GM18519 (cell line): ENCODE results near the gene VEZT.
"Not testable (repeated sequence)": the region's sequence is repeated elsewhere in the genome, so short reads cannot be mapped to it uniquely, and the experiment has no call there.

Source experiments
- ATAC-seq: cut with Tn5 transposase; IDR thresholded peaks from one replicate; pipeline ENCODE4 v1.9.1; 2021; ENCODE audit warnings: mild to moderate bottlenecking, moderate library complexity; ENCODE audit not compliant: unreplicated experiment, low FRiP score

Gene VEZT

DNA sequence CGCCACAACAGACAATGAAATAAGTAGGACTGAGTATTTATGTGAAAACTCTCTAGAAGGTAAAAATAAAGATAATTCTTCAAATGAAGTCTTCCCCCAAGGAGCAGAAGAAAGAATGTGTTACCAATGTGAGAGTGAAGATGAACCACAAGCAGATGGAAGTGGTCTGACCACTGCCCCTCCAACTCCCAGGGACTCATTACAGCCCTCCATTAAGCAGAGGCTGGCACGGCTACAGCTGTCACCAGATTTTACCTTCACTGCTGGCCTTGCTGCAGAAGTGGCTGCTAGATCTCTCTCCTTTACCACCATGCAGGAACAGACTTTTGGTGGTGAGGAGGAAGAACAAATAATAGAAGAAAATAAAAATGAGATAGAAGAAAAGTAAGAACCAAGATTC is 82.7 kb downstream of the VEZT start:
- ATAC-seq, result no peak

DNA sequence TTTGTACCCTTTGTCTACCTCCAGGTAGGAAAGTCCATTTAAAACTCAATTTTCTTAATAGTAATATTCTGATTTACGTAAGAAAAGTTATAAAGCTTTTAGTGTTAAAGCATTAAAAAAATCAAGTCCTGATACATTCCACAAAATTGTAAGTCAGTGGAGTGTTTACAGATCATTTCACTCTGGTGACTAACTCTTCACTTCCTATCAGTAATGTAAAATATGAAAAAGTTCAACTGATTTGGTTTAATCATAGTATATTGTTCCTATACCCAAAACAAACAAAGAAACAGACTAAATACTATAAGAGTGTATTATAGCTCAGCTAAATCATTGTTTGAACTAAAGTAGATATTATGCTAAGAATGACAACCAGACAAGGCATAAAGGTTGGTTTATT is 85.9 kb downstream of the VEZT start:
- ATAC-seq, result no peak

DNA sequence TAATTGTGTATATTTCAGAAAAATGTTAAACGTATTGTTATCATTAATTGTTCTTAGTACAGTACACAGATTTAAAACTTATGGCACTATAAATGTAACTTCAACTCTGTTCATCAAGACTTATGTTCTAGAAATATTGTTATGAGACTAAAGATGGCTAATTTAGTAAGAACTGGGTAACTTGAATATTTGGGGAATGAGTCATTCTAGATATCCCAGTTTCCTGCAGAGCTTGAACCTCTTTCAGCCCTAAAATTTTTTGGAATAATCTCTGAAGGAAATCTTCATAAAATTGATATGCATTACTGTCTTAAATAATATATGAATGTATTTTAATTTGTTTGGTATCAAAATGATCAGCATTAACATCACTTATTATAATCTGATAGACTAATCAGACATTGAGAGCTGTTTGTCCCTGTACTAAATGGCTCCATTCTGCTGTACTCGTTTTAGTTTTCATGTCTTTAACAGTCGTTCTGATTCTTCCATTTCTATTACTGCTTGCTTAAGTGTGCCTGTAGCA is 87.1 kb downstream of the VEZT start:
- no peak for ATAC-seq

DNA sequence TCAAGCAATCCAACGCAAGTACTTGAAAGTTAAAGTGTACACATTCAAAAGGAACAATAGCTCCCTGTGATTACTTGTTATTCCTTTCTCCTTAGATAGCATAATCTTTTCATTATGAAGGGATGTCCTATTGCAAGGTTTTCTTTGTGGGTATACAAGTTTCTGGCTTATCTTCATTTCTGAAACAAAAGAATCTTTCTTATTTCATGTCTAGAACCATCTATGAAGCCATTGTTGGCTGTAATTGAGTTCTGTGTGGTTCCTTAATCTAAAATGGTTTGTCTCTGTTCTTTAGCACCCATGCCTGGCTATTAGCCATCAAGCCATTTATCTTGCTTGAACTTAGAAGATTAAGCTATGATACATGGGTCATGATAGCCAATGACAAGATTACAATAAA is 95.0 kb downstream of the VEZT start:
- no peak for ATAC-seq

DNA sequence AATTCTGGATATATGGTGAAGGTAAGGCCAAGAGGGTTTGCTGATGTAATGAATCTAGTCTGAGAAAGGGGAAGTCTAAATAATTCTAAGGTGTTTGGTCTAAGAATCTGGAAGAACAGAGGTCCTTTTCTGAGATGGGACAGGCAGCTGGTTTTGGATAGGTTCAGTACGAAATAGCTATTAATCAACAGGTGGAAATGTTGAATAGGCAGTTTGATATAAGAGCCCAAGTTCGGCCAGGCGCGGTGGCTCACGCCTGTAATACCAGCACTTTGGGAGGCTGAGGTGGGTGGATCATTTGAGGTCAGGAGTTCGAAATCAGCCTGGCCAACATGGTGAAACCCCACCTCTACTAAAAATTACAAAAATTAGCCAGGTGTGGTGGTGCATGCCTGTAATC is 97.1 kb downstream of the VEZT start:
- ATAC-seq, result not testable (repeated sequence)

DNA sequence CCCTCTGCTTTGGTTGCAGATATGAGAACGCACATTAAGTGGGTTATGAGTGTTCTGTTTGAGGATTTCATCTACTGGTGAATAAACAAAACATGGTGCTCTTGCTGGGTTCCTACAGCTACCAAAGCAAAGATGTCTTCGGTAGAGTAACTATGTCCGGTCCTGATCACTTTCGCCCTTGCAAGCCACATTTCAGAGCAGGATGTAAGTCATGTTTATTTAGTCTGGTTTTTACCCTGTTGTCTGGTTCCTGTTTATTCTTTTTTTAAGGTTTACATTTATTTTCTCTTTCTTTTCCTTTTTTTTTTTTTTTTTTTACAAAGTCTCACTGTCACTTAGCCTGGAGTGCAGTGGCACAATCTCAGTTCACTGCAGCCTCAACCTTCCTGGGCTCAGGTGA is 99.2 kb downstream of the VEZT start:
- ATAC-seq, result no peak

DNA sequence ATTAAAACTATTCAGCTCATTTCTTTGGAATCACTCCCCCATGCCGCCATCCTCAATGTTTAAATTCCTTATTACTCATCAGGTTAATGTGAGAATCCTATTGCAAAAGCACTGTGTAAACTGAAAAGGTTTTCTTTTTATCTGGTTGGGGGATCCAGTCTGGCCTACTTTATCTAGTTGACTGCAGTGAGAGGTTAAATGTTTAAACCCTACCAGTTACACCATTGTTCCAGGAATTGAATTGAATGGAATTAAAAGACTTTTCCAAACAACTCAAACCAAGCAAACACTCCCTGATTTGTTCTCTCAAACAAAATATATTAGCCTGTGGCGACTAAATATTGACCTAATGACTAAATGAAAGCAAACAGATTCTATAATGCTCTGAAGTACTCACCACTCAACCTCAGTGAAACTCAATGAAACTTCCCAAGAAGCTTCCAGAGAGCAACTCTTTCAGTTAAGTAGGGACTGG is 100.5 kb downstream of the VEZT start:
- ATAC-seq, result no peak

DNA sequence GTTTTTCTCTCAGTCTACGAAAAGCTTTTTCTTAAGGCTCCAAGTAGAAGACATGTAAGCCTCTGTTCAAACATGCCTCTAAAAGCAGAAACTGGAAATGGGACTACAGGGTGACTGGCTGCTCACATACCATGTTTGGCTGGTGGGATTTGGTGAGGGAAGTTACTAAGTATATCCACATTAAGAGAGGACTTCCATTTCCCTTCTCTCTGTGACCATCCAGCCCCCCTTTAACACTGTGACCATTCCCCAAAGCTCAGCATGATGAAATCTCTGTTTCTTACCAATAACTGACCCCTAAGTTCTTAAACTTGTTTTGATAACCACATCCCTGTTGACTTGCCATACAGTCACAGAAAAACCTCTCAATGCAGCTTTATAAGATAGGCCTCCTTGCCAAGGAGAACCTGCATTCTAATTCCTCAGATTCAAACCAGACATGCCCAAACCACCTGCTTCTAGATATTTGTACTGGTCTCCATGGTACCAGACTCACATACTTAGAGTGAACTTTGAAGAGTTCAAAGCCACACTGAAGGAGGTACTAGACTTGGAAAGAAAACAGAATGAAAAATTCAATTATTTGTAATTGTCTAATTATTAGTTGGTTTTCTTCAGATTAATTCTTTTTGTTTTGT is 102.2 kb downstream of the VEZT start:
- no peak for ATAC-seq

DNA sequence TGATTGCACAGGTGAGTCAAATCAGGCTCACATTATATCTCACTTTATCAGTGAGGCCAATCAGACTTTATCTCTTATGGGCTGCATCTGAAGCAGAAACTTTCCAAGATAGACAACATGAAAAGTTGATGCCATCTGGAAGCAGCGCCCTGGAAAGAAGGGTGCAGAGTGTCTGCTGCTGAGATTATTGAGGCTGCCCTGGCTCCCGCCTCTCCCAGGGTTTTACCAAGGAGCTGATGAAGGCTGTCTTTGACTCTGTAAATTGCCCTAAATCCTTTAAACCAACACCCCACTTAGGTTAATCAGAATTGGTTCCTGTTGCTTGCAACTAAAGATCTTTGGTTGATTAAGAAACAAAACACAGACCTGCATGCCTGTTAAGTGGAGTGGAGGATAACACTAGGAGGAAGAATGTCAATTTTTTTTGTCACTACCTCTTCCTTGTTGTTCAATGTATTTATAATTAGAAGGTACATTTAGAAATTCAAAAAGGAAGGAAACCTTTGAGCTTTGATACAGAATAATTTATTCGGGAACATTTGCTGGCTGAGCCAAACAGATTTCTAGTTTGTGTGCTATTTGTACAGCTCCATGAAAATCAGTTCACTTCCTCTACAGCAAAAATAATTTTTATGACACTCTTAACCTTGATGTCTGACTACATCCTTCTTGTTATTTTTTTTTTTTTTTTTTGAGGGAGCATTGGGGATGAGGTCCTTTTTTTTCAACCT is 104.1 kb downstream of the VEZT start:
- ATAC-seq, result no peak

DNA sequence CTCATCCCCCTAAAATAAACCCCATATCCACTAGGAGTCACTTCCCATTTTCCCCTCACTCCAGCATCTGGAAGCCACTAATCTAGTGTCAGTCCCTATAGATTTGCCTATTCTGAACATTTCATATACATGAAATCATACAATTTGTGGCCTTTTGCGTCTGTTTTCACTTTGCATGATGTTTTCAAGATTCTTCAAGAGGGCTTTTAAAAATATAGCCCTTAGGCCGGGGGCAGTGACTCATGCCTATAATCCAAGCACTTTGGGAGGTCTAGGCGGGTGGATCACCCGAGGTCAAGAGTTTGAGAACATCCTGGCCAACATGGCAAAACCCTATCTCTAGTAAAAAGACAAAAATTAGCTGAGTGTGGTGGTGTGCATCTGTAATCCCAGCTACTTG is 104.7 kb downstream of the VEZT start:
- ATAC-seq, result no peak

DNA sequence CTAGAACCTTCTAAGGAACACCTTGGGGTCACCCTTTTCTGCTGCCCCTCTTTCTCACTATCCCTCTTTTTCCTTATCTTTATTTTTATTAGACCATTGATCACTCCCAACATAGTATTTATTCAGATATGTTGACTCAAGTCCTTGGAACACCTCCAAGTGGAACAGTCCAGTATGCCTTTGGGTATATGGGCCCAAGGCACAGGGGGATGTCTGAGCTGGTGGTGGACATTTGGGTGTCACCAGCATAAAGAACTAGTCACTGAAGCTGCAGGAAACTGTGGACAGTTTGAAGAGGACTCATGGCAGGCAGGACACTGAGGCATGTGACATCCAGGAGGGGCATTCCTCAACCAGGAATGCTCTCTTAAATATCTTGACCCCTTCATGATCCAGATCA is 105.6 kb downstream of the VEZT start:
- ATAC-seq, result no peak

DNA sequence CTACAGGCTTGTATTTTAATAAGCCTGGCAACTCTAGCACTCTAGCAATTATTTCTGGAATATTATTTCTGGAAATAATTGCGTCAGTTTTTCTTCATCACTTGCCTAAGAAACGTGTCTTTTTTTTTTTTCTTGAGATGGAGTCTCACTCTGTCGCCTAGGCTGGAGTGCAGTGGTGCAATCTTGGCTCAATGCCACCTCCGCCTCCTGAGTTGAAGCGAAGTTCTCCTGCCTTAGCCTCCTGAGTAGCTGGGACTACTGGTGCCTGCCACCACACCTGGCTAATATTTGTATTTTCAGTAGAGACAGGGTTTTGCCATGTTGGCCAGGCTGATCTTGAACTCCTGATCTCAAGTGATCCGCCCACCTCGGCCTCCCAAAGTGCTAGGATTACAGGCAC is 106.6 kb downstream of the VEZT start:
- ATAC-seq, result not testable (repeated sequence)

DNA sequence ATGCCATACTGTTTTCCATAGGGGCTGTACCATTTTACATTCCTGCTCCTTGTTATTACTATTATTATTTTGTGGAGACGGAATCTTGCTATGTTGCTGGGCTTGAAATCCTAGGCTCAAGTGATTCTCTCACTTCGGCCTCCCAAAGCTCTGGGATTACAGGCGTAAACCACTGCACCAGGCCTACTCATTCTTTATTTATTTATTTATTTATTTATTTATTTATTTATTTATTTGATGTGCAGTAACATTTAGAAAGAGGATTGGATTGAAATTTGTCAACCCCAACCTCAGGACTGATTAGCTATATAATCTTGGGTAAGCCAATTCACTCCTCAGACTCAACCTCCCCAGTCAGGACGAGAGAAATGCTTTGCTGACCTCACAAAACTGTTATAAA is 107.9 kb downstream of the VEZT start:
- ATAC-seq, result no peak

DNA sequence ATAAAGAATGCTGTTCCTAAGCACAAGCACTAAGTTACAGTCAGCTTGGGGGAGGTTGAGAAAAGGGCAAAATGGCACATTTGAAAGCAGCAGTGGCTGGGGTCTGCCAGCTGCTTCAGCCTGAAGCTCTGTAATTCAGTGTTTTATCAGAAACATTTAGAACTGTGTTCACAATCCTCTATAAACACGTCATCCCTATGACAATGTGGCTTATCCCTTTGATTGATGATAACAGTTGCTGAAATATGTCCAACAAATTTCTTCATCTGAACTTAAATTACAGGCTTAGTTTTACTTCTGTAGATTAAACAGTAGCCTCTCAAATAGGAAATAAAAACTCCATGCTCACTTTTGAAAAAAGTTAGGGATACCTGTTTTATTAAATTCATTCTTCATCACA is 108.8 kb downstream of the VEZT start:
- ATAC-seq, result no peak

DNA sequence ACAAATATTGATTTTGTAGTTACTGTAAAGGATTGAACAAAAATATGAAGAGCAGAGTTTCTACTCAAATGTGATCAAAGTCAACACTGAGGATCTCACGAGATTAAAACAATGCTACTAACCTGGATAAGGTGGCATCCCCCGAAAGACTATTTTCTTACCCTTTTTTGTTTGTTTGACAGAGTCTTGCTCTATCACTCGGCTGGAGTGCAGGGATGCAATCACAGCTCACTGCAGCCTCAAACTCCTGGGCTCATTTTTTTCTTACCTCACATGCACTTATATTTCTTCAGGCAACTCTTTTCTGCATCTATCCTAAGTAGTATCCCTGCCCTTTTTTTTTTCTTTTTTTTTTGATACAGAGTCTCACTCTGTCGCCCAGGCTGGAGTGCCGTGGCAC is 109.2 kb downstream of the VEZT start:
- no peak for ATAC-seq

DNA sequence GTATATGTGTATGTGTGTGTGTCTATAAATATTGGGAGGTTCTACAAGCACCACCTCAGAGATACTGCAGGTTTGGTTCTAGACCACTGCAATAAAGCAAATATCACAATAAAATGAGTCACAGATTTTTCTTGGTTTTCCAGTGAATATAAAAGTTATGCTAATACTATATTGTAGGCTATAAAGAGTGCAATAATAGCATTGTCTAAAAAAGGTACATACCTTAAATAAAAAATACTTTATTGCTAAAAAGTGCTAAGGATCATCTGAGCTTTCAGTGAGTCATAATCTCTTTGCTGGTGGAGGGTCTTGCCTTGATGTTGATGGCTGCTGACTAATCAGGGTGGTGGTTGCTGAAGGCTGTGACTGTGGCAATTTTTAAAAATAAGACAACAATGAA is 111.1 kb downstream of the VEZT start:
- no peak for ATAC-seq

DNA sequence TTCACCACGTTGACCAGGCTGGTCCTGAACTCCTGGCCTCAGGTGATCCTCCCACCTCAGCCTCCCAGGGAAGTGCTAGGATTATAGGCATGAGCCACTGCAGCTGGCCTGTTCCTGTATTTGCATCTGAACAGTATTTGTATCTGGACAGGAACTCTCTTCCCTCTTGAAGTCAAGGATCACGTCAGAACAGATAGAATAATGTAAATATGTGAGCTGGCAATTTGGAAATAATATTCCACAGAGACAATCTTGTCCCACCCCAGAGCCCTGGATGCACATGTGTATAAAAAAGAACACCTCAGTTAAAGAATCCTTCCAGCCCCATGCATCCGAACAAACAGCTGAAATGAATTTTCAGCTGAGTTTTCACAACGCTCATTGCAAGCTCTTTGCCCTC is 118.3 kb downstream of the VEZT start:
- ATAC-seq, result no peak

DNA sequence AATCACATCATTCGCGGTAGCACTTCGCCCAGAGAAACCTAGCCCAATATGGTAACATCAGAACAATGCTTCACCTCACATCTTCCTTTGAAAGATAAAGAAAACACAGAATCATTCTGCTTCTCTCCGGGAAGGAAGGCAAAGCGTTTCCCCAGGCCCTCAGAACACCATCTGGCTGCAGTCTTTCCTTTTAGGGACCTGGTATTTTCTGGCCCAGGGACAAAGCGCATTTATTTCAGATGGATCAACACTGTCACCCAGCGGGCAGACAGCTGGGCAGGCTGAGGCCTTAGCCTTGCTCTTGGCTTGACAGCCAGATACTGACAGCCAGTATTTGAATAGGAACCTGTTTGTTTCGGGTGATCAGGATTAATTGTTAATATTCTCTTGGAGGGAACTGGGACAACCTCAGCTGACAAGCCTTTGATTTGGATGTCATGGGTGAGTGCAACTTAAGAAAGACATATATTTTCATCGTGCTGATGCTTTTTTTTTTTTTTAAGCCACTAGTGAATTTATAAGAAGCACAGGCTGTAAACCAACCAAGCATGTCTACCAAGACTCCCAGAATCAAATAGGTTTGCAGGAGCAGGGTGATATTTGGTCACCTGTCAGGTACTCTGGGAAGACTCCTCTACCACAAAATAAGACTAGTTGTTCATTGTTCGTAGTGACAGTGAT is 118.9 kb downstream of the VEZT start:
- no peak for ATAC-seq

DNA sequence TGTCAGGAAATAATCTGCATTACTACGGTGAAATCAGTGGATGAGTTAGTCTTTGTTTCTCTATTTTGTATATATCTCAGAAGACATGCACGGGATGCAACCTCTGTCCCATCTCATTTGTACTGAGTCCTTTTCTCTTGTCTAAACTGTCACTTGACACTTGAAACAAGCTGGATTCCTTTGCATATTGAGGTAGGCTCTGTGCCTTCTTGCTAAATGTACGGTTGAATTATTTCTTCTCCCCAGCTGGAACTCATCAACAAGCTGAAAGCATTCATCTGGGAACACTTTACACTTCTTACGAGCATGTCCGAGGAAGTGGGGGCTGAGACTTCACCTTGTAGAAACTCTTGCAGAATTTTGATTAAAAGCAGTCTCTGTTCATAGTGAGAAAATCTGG is 119.5 kb downstream of the VEZT start:
- no peak for ATAC-seq

DNA sequence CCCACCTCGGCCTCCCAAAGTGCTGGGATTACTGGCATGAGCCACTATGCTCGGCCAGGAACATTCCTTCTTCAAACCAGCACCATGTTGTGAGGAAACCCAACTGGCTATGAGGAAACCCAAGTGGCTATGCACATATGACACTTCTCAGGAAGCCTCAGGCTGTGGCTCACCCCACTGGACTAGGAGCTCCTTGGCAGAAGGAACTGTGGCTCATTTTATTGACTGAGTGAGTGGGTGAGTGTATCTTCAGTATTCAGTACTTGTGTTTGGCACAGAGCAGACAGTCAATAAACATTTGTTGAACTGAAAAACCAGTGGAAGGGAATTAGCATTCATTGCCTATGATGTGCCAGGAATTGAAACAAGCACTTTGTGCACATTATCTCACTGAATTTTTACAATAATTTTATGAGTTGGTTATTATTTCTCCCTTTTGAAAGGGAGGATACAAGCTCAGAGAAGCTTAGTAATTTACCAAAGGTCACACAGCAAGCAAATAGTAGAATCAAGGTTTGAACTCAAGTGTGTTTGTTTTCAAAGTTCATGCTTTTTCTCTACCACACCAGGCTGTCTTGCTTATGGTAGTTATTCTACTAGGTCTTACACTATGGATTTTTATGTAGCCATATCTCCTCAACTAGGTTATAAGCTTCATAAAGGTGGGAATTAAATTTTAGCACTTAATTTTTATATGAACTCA is 121.6 kb downstream of the VEZT start:
- ATAC-seq, result no peak

DNA sequence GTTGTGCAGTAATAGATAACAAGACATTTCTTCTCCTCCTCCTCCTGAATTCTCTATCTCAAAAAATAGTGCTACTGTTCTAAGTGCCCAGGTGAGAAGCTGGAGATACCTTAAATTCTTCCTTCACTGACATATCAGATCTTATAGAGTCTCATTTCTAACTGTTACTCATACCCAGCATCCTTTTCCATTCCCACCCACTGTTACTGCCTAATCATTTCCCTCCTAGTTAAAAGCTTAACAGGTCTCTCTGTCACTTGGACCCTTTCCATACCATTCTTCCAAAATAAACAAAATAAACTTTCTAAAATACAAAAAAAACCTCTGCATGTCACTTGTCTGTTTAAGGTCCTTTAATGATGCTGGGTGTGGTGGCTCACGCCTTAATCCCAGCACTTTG is 124.4 kb downstream of the VEZT start:
- no peak for ATAC-seq
